GM19463 (cell line): ENCODE measurements around the gene NR1H2.
"Not testable (repeated sequence)": the region's sequence is repeated elsewhere in the genome, so short reads cannot be mapped to it uniquely, and the experiment has no call there.

ENCODE experiments used
- ATAC-seq: cut with Tn5 transposase; IDR thresholded peaks from one replicate; pipeline ENCODE4 v1.9.1; 2021; ENCODE audit warnings: mild to moderate bottlenecking, moderate library complexity; ENCODE audit not compliant: unreplicated experiment

NR1H2 gene

DNA sequence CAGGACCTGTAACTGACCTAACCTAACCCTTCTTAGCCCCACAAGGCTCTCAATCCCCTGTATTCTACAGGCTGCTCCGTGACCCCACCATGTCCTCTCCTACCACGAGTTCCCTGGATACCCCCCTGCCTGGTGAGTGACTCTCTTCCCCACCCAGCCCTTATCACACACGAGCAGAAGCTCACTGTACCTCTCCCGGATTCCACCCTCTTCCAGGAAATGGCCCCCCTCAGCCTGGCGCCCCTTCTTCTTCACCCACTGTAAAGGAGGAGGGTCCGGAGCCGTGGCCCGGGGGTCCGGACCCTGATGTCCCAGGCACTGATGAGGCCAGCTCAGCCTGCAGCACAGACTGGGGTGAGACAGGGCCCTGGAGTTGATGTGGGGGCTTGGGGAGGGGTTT lies 1.3 kb downstream of the NR1H2 start:
- no peak for ATAC-seq

DNA sequence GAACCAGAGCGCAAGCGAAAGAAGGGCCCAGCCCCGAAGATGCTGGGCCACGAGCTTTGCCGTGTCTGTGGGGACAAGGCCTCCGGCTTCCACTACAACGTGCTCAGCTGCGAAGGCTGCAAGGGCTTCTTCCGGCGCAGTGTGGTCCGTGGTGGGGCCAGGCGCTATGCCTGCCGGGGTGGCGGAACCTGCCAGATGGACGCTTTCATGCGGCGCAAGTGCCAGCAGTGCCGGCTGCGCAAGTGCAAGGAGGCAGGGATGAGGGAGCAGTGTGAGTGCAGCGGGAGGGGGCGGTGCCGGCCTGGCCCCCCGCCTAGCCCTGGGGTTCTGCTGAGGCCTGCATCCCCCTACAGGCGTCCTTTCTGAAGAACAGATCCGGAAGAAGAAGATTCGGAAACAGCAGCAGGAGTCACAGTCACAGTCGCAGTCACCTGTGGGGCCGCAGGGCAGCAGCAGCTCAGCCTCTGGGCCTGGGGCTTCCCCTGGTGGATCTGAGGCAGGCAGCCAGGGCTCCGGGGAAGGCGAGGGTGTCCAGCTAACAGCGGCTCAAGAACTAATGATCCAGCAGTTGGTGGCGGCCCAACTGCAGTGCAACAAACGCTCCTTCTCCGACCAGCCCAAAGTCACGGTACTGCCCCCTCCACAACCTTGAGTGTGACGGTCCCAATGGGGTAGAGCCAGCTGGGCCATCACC lies 2.1 kb downstream of the NR1H2 start:
- no peak for ATAC-seq

- no peak for ATAC-seq
Measured at GRCh38 chr19:50378863-50379236, 2.6 kb downstream of the NR1H2 start.

- no peak for ATAC-seq
Measured at GRCh38 chr19:50379602-50380001, 3.3 kb downstream of the NR1H2 start.

- ATAC-seq: no peak
Measured at GRCh38 chr19:50380137-50380536, 3.9 kb downstream of the NR1H2 start.

DNA sequence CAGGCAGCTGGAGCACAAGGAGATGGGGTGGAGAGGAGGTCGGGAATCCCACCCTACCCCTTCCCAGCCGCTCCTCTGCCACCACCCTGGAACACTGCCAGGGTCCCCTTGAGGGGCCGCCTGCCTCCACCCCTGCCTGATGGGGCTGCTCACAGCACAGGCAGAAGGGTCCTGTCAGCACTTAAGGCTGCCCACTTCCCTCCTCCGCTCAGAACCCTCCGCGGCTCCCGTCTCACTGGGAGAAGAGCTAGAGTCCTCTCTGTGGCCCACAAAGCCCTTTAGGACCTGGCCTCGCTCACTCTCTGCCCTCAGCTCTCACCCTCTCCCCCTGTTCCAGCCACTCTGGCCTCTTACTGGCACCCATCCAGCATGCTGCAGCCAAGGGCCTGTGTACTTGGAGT lies 4.5 kb downstream of the NR1H2 start:
- ATAC-seq: no peak

- no peak for ATAC-seq
Measured at GRCh38 chr19:50381881-50382729, 5.8 kb downstream of the NR1H2 start.

GRCh38 chr19:50383001-50383851 lies 7.0 kb downstream of the NR1H2 start:
- peak; percentile 16 for ATAC-seq

GRCh38 chr19:50383852-50384684 lies 7.8 kb downstream of the NR1H2 start, which contains the start of gene POLD1:
POLD1 (plus strand) TSS chr19:50384347; CDS start chr19:50398852, 14,505 bp downstream.
- ATAC-seq: peak; percentile 87

DNA sequence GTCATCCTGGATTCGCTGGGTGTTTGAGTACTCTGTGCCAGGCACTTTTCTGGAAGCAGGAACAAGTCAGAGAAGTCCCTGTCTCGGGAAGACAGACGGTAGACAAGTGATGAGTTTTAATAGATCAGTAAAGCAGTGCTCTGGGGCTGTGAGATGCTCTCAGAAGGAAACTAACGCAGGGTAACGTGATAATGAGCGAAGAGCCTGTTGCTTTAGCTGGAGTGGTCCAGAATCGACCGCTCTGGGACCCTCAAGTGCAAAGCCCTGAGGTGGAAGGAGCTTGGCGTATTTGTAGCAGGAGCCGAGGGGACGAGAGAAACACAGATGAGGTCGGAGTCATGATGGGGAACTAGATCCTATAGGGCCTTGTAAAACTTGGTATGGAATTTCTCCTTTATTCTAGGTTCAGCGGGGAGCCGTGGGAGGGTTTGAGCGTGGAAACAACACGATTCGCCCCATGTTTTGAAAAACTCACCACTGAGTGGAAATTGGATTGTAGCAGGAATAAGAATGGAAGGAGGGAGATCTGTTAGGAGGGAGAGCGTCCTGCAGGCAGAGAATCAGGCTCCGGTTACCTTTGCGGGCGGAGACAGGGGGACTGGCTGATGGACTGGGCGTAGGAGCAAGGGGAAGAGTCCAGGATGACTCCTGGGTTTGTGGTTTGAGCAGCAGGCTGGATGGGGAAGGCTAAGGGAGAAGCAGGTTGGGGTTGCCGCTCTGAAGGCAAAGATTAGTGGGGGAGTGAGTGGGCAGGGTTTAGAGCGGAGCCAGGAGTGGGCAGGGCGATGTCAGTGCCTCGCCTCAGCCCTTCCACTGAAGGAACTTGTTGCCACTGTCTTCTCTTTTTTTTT lies 8.7 kb downstream of the NR1H2 start:
- no peak for ATAC-seq

GRCh38 chr19:50387176-50387867 lies 11.1 kb downstream of the NR1H2 start:
- no peak for ATAC-seq

- no peak for ATAC-seq
Measured at GRCh38 chr19:50387868-50388245, 11.6 kb downstream of the NR1H2 start.

DNA sequence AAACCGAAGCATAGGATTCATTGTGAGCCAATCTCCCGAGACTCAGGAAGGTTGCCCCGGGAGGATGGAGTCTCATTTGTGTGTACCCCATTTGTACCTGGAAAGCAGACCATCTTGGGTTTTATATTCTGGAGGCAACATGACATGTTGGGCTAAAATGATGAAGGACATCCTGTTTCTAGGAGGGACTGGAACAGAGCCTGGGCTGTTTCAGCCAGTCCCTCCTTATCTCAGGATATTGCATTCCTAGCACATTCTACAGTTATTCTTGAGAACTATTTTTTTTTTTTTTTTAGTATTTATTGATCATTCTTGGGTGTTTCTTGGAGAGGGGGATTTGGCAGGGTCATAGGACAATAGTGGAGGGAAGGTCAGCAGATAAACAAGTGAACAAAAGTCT lies 14.0 kb downstream of the NR1H2 start:
- not testable (repeated sequence) for ATAC-seq

GRCh38 chr19:50390952-50391351 lies 14.7 kb downstream of the NR1H2 start:
- ATAC-seq: not testable (repeated sequence)

- no peak for ATAC-seq
Measured at GRCh38 chr19:50392759-50393158, 16.5 kb downstream of the NR1H2 start.

GRCh38 chr19:50393589-50393988 lies 17.3 kb downstream of the NR1H2 start:
- ATAC-seq: no peak

DNA sequence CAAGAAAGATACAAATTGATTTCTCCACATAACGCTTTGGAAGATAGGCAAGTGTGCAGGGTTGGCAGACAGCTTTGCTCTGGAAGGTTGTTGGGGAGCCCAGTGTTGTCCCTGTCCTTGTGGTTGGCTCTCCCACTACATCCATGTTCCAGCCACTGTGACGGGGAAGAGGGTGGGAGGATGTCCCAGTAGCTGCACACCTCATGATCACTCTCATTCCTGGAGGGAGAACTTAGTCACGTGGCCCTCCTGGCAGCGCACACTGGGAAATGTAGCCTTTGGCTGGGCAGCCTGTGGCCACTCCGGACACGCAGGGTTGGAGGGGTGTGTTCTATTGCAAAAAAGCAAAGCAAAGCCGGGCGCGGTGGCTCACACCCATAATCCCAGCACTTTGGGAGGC lies 17.8 kb downstream of the NR1H2 start:
- no peak for ATAC-seq

DNA sequence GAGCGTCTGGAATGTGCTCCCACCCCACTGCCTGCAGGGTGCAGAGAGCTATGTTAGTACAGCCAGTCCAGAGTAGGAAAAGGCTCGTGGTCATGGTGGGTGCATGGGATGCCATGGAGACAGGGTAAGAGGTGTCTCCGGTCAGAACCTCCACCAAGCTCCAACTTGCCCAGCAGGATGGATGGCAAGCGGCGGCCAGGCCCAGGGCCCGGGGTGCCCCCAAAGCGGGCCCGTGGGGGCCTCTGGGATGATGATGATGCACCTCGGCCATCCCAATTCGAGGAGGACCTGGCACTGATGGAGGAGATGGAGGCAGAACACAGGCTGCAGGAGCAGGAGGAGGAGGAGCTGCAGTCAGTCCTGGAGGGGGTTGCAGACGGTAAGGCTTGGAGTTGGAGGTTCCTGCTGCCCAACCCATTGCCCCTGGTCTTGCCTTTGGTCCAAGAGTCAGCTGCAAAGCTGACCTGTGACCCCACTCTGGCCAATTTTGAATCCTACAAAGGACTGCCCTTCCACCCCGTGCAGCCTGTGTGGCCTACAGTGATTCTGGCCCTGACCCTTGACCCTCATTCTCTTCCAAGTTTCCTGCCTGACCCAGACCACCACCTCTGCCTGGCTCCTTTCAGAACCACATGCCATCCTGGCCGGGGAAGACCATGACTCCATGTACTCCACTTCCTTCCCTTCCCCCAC lies 22.6 kb downstream of the NR1H2 start:
- no peak for ATAC-seq
